Neutrophil (primary cell): ENCODE measurements around the gene GLIS1.

ENCODE experiments used
- H3K27ac ChIP-seq: fragments of 200-600 bp; sonication (generic); 2 replicates; pipeline ENCODE4 v1.5.1; 2016; ENCODE audit warnings: mild to moderate bottlenecking, moderate library complexity
- H3K27me3 ChIP-seq: fragments of 200-600 bp; sonication (generic); 2 replicates; pipeline ENCODE4 v1.6.0; 2016; ENCODE audit warnings: mild to moderate bottlenecking
- H3K36me3 ChIP-seq: fragments of 200-600 bp; sonication (generic); 2 replicates; pipeline ENCODE4 v1.5.1; 2017
- H3K4me1 ChIP-seq, 2 experiments: fragments of 200-600 bp in 1 of 2; sonication (generic) in 1 of 2; 1 replicate in 1 of 2; 2 replicates in 1 of 2; pipeline versions ENCODE4 v1.5.1 to v1.6.1; 2013 to 2016; ENCODE audit warnings: low read depth in 1 of 2, low read length in 1 of 2, mild to moderate bottlenecking in 1 of 2, moderate library complexity in 1 of 2; ENCODE audit not compliant: control insufficient read depth in 1 of 2, insufficient read depth in 1 of 2
- H3K4me3 ChIP-seq, 2 experiments: fragments of 200-600 bp in 1 of 2; sonication (generic) in 1 of 2; 1 replicate in 1 of 2; 2 replicates in 1 of 2; pipeline ENCODE4 v1.5.1; 2013 to 2016; ENCODE audit warnings: low read depth in 1 of 2, low read length in 1 of 2, mild to moderate bottlenecking in 1 of 2, moderate library complexity in 1 of 2
- H3K9me3 ChIP-seq: fragments of 200-600 bp; sonication (generic); 2 replicates; pipeline ENCODE4 v1.5.1; 2016
- TF ChIP-seq, protein P1 (sequence below): fragments of 200-600 bp; sonication (generic); IDR thresholded peaks from 2 replicates; pipeline ENCODE4 v1.5.1; 2016; ENCODE audit warnings: antibody characterized with exemption

GLIS1 gene

DNA sequence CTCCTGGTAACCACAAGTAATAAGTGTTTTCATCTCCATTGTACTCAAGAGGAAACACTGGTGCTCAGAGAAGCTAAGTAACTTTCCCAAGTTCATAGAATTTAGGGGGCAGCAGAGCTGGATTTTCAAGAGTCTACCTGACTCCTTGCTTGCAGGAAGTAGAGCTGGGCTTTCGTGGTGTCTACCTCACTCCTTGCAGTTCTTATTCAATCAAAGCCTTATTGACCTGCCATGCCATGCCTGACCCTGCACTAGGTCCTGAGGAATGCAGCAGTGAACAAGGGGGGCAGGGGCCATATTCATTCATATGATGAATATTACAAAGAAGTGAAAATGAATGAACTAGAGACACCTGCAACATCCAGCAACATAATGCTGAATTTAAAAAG is 93.3 kb downstream of the GLIS1 start:
- Histone ChIP-seq H3K4me3 (no peak overlapping the region), H3K36me3 (no peaks in the 10 kb centered on the region), H3K9me3 (no peaks in the 10 kb centered on the region), H3K27ac (no peak overlapping the region), H3K4me1 (no peaks in the 10 kb centered on the region), H3K27me3 (no peaks in the 10 kb centered on the region)
- TF ChIP-seq, protein P1, sequence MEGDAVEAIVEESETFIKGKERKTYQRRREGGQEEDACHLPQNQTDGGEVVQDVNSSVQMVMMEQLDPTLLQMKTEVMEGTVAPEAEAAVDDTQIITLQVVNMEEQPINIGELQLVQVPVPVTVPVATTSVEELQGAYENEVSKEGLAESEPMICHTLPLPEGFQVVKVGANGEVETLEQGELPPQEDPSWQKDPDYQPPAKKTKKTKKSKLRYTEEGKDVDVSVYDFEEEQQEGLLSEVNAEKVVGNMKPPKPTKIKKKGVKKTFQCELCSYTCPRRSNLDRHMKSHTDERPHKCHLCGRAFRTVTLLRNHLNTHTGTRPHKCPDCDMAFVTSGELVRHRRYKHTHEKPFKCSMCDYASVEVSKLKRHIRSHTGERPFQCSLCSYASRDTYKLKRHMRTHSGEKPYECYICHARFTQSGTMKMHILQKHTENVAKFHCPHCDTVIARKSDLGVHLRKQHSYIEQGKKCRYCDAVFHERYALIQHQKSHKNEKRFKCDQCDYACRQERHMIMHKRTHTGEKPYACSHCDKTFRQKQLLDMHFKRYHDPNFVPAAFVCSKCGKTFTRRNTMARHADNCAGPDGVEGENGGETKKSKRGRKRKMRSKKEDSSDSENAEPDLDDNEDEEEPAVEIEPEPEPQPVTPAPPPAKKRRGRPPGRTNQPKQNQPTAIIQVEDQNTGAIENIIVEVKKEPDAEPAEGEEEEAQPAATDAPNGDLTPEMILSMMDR = no peak

DNA sequence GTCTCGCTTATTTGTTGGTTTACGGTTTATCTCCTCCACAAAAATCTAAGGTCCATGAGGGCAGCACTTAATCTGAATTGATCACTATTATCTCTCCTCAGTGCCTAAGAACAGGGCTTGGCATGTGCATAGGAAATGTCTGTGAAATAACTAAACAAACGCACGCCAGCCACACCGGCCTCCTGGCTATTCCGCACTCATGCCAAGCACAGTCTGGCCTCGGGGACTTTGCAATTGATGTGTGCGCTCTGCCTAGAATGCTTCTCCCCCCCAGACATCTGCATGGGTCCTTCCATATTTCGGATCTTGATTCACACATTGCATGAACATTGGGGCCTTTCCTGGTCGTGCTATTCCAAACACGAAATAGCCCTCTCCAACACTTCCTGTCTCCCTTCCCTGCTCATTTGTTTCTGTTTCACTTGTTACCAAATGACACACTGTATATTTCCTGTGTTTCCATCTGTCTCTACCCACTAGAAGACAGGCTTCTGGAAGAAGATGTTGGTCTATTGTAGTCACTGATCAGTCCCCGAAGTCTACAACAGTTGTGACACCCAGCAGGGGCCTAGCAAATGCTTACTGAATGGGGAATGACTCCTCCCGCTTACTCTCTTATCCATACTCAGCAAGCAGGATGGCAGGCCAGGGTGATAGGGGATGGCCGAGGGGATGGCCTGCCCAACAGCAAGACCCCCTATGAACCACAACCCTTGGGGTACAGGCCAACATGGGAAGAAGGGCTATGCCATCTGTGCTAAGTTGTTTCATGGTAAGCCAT is 93.9 kb downstream of the GLIS1 start:
- TF ChIP-seq, protein P1 = no peak
- Histone ChIP-seq H3K4me3 (no peak overlapping the region), H3K36me3 (no peaks in the 10 kb centered on the region), H3K27ac (no peak overlapping the region), H3K27me3 (no peaks in the 10 kb centered on the region), H3K4me1 (no peaks in the 10 kb centered on the region), H3K9me3 (no peaks in the 10 kb centered on the region)

DNA sequence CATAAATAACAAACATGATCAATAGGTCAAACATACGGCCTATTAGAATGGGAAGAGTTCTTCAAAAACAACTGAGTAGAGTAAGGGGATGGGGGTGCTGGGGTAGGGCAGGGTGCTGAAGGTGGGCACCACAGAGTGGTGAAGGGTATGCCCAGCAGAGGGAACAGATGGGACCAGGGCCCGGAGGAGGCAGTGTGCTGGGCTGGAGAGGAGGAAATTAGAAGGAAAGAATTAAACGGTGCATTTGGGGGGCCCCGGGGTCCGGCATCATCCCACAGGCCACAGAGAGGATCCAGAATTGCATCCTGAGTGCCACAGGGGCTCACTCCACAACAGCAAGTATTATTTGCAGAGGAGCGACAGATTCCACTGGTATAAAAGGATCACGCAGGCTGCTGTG is 94.5 kb downstream of the GLIS1 start:
- H3K27ac ChIP-seq = no peak overlapping the region
- no peak overlapping the region for H3K4me3 ChIP-seq
- TF ChIP-seq, protein P1 = no peak
- no peaks in the 10 kb centered on the region for H3K36me3 ChIP-seq
- no peaks in the 10 kb centered on the region for H3K27me3 ChIP-seq
- no peaks in the 10 kb centered on the region for H3K9me3 ChIP-seq
- no peaks in the 10 kb centered on the region for H3K4me1 ChIP-seq

DNA sequence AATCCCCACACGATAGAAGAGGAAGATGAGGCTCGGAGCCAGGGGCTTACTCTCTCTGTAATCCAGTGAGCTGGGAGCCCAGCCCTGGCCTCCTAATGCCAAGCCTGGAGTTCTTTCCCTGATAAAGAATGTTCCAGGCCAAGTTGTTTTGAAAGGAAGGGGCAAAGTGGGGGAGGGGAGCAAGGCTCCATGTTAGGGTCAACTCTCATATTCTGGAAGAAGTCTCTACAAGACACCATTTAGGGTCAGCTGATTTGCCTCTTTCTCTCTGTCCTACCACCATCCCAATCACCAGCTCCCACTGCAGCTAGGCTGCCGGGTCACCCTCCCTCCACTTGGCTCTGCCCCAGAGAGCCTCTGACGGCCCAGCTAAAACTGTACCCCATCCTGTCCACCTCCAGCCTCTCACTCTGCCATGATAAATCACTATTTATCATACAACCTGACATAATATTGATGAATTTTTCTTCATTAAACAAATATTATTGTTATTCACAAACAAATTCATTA is 95.0 kb downstream of the GLIS1 start:
- Histone ChIP-seq H3K36me3 (no peaks in the 10 kb centered on the region), H3K27ac (no peak overlapping the region), H3K27me3 (no peaks in the 10 kb centered on the region), H3K4me3 (no peak overlapping the region), H3K4me1 (no peaks in the 10 kb centered on the region), H3K9me3 (no peaks in the 10 kb centered on the region)
- TF ChIP-seq, protein P1 = no peak

DNA sequence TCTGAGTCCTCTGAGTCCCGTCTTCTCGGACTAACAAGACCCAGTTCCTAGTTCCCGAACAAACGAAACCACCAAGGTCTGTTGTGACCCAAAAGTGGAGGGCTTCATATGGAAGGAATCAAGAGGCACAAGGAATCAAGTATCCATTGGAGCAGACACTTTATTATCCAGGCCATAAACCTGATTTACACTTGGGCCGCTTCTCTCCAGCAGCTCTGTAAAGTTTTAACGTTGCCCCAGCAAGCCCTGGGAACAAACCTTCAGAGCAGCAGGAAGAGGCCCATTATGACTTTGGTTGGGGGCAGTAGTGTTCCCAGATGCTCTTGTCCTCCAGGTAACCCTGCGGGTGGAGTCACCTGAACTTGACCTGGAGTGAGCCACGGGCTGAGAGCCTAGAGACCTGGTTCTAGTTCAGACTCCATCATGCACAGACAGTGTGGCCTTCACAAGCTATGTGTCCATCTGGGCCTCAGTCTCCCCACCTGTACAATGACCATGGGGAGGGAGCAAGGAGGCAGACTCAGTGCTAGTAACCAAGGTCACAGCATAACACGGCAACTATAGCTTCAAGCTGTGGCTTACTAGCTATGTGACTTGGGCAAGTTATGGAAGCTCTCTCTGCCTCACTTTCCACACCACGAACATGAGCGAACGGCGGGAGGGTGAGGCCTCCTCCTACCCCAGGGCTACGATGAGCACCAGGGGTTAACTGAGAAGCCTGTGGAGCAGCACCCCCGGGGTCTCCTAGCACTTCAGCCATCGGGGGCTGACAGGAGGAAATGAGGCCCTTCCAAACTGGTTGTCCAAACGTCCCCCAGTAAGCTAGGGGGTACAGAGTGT is 95.7 kb downstream of the GLIS1 start:
- no peak overlapping the region for H3K27ac ChIP-seq
- no peaks in the 10 kb centered on the region for H3K9me3 ChIP-seq
- H3K27me3 ChIP-seq = no peaks in the 10 kb centered on the region
- no peaks in the 10 kb centered on the region for H3K4me1 ChIP-seq
- no peaks in the 10 kb centered on the region for H3K36me3 ChIP-seq
- H3K4me3 ChIP-seq = no peak overlapping the region
- TF ChIP-seq, protein P1 = no peak
